Loucy (cell line): ENCODE data around the gene SELENOP.
A peak's percentile ranks its signal among the peaks of the same experiment; 100 is the strongest.

Experiments
- H2AFZ ChIP-seq: fragments of 200-600 bp; sonication (generic); 2 replicates; pipeline ENCODE4 v1.6.0; 2016; ENCODE audit warnings: antibody characterized with exemption, mild to moderate bottlenecking, low read length, moderate library complexity
- H3F3A ChIP-seq: fragments of 200-600 bp; 2 replicates; pipeline ENCODE4 v1.6.0; 2016; ENCODE audit warnings: antibody characterized with exemption, low read depth, mild to moderate bottlenecking
- H3K27me3 ChIP-seq: fragments of 200-600 bp; sonication (generic); 2 replicates; pipeline ENCODE4 v1.6.1; 2014; ENCODE audit warnings: low read length, mild to moderate bottlenecking; ENCODE audit not compliant: insufficient read depth, poor library complexity, severe bottlenecking
- H3K36me3 ChIP-seq: fragments of 200-600 bp; sonication (generic); 2 replicates; pipeline ENCODE4 v1.6.1; 2016; ENCODE audit warnings: low read length; ENCODE audit not compliant: insufficient read depth
- H3K4me1 ChIP-seq: fragments of 200-600 bp; sonication (generic); 2 replicates; pipeline ENCODE4 v1.5.1; 2014; ENCODE audit warnings: low read length, mild to moderate bottlenecking; ENCODE audit not compliant: insufficient read depth, poor library complexity, severe bottlenecking
- H3K4me2 ChIP-seq: fragments of 200-600 bp; sonication (generic); 2 replicates; pipeline ENCODE4 v1.6.0; 2014; ENCODE audit warnings: antibody characterized with exemption, low read length, low read depth, mild to moderate bottlenecking; ENCODE audit not compliant: poor library complexity, severe bottlenecking
- H3K4me3 ChIP-seq: fragments of 200-600 bp; sonication (generic); 2 replicates; pipeline ENCODE4 v1.5.1; 2014; ENCODE audit warnings: low read length, mild to moderate bottlenecking, mixed read lengths; ENCODE audit not compliant: poor library complexity, severe bottlenecking
- H3K79me2 ChIP-seq: fragments of 200-600 bp; sonication (generic); 2 replicates; pipeline ENCODE4 v1.6.1; 2014; ENCODE audit warnings: low read length; ENCODE audit not compliant: insufficient read depth
- H3K9ac ChIP-seq: fragments of 200-600 bp; sonication (generic); 2 replicates; pipeline ENCODE4 v1.6.0; 2014; ENCODE audit warnings: mild to moderate bottlenecking, low read depth, low read length, moderate library complexity; ENCODE audit not compliant: poor library complexity, severe bottlenecking
- H3K9me2 ChIP-seq: fragments of 200-600 bp; sonication (generic); replicated peaks from 2 replicates; pipeline ENCODE4 v1.6.1; 2016; ENCODE audit warnings: low read depth, low read length, mixed read lengths
- H3K9me3 ChIP-seq: fragments of 200-600 bp; sonication (generic); 2 replicates; pipeline ENCODE4 v1.6.1; 2014; ENCODE audit warnings: mild to moderate bottlenecking, antibody characterized with exemption, low read length, low read depth; ENCODE audit not compliant: insufficient read depth
- H4K20me1 ChIP-seq: fragments of 200-600 bp; sonication (generic); 2 replicates; pipeline ENCODE4 v1.6.0; 2014; ENCODE audit warnings: antibody characterized with exemption, low read length, mild to moderate bottlenecking; ENCODE audit not compliant: insufficient read depth, poor library complexity, severe bottlenecking
- EZH2phosphoT487 ChIP-seq: fragments of 200-600 bp; IDR thresholded peaks from 2 replicates; pipeline ENCODE4 v1.6.1; 2018; ENCODE audit warnings: antibody characterized with exemption, mild to moderate bottlenecking, moderate library complexity, borderline replicate concordance
- TF ChIP-seq, protein P1 (sequence below): fragments of 200-600 bp; sonication (generic); conservative IDR thresholded peaks from 2 replicates; pipeline ENCODE4 v1.5.1; 2014; ENCODE audit warnings: mild to moderate bottlenecking, antibody characterized with exemption, low read length

Gene SELENOP

DNA sequence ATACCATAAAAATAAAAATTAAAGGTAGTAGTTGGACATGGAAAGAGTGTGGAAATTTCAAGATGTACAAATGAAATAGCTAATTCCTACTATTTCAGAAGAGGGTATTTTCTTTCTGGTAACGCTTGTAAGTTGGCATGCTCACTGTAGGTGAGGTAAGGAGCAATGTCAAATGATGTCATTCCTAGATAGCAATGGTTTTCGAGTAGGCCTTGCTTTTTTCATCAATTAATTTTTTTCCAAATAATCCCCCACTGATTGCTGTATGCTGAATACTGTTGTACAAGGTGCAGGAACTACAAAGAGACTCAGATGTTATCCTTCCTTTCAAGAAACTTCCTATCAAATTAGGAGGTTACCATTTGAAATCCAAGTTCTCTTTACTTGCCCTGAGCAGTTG is 928 bp upstream of the SELENOP start:
- Histone ChIP-seq H3K4me1 (peaks cover 12% of the 10 kb centered on the region), H3F3A (no peaks in the 10 kb centered on the region), H3K9ac (no peak overlapping the region), H3K9me2 (no peaks in the 10 kb centered on the region), H4K20me1 (no peaks in the 10 kb centered on the region), H3K36me3 (no peaks in the 10 kb centered on the region), H3K4me3 (no peak overlapping the region), H3K9me3 (no peaks in the 10 kb centered on the region), H3K79me2 (no peaks in the 10 kb centered on the region), H3K27me3 (no peaks in the 10 kb centered on the region), H2AFZ (peak overlapping the region; percentile 75; the same call in 1 of the 2 replicates), H3K4me2 (no peak overlapping the region)
- TF ChIP-seq EZH2phosphoT487, result no peak
- TF ChIP-seq, protein P1, sequence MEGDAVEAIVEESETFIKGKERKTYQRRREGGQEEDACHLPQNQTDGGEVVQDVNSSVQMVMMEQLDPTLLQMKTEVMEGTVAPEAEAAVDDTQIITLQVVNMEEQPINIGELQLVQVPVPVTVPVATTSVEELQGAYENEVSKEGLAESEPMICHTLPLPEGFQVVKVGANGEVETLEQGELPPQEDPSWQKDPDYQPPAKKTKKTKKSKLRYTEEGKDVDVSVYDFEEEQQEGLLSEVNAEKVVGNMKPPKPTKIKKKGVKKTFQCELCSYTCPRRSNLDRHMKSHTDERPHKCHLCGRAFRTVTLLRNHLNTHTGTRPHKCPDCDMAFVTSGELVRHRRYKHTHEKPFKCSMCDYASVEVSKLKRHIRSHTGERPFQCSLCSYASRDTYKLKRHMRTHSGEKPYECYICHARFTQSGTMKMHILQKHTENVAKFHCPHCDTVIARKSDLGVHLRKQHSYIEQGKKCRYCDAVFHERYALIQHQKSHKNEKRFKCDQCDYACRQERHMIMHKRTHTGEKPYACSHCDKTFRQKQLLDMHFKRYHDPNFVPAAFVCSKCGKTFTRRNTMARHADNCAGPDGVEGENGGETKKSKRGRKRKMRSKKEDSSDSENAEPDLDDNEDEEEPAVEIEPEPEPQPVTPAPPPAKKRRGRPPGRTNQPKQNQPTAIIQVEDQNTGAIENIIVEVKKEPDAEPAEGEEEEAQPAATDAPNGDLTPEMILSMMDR, result no peak

DNA sequence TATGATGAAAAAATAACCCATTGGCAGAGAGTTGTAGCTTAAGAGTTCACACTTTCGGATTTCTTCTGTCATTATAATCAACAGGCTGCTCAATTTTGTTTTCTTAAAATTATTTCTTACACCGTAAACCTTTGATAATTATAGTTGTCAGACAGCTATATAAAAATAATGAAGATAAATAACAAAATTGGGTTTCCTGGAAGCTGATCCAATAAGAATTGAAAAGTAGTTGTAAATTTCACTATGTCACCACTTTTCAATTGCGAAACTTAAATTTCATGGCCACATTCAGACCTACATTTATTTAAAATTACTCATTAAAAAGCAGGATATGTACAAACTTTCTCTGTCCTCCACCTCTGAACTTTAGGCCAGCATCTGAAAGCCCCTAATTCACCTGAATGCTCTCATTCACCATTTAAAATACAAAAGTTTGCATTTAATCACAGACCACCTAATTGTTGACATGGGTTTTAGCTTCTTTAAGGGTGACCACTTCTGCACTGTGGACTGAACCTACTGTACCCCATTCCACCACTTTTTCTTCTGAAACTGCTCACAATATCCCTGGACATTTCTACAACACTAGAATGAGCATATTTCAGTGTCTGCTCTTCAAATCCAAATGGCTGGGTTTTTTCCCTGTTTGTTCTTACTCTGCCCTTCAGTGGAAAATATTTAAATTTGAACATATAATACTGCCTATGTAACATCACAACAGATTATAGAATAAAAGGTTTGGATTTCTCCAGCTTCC is 680 bp downstream of the SELENOP start:
- H4K20me1 ChIP-seq, result no peaks in the 10 kb centered on the region
- H3K79me2 ChIP-seq, result no peaks in the 10 kb centered on the region
- TF ChIP-seq, protein P1, result no peak
- no peak for TF ChIP-seq EZH2phosphoT487
- H3K9me3 ChIP-seq, result no peaks in the 10 kb centered on the region
- no peaks in the 10 kb centered on the region for H3K27me3 ChIP-seq
- no peaks in the 10 kb centered on the region for H3K36me3 ChIP-seq
- peak overlapping the region; percentile 72 for H2AFZ ChIP-seq
- H3K4me3 ChIP-seq, result peak overlapping the region; percentile 33
- peaks cover 12% of the 10 kb centered on the region for H3K4me1 ChIP-seq
- H3K4me2 ChIP-seq, result peak overlapping the region; percentile 52
- no peaks in the 10 kb centered on the region for H3K9me2 ChIP-seq
- no peak overlapping the region for H3K9ac ChIP-seq
- no peaks in the 10 kb centered on the region for H3F3A ChIP-seq

DNA sequence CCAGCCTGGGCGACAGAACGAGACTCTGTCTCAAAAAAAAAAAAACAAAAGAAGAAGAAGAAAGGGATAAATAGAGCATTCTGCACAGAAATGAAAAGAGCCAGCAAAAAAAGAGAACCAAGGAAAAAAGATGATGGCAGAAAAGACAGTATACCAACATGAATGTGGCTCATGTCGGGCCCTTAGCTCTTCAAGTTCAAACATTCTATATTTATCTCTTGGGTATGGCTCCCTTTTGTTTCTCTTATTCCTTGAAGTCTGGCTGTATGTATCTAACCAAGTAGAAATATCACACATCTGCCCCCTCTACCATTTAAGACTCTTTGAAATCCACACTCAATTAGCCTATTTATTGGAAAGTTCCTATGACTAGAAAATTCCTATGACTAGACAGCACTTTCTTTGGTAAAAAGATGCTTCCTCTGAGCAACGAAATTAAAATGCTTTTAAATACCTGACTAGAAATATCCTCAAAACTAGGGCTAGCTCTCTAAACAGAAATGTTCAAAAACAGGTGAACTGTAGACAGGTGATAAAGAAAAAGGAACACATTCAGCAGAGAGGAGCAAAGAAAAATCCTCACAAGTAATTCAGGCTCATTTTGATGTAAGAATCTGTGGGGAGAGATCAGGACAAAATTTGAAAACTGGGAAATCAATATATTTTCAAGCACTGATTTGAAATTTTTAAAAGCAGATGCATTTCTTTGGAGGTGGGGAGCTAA is 2.6 kb downstream of the SELENOP start:
- H3K27me3 ChIP-seq, result no peaks in the 10 kb centered on the region
- no peaks in the 10 kb centered on the region for H3K9me3 ChIP-seq
- no peaks in the 10 kb centered on the region for H3K79me2 ChIP-seq
- H3K4me3 ChIP-seq, result no peak overlapping the region
- no peak overlapping the region for H2AFZ ChIP-seq
- TF ChIP-seq EZH2phosphoT487, result no peak
- TF ChIP-seq, protein P1, result no peak
- peaks cover 12% of the 10 kb centered on the region for H3K4me1 ChIP-seq
- no peaks in the 10 kb centered on the region for H3K36me3 ChIP-seq
- H3F3A ChIP-seq, result no peaks in the 10 kb centered on the region
- H4K20me1 ChIP-seq, result no peaks in the 10 kb centered on the region
- no peak overlapping the region for H3K4me2 ChIP-seq
- H3K9me2 ChIP-seq, result no peaks in the 10 kb centered on the region
- no peak overlapping the region for H3K9ac ChIP-seq
